Astrocyte (in vitro differentiated cells and primary cell): ENCODE results near the gene POLDIP3.
"Not testable (repeated sequence)": the region's sequence is repeated elsewhere in the genome, so short reads cannot be mapped to it uniquely, and the experiment has no call there.

ENCODE experiments used
- EZH2 ChIP-seq: IDR thresholded peaks from 2 replicates; pipeline ENCODE4 v1.6.1; 2012; ENCODE audit warnings: mild to moderate bottlenecking, low read length, inconsistent platforms; ENCODE audit not compliant: insufficient read depth
- TF ChIP-seq, protein P1 (sequence below): IDR thresholded peaks from 2 replicates; pipeline ENCODE4 v1.5.1; 2011; ENCODE audit warnings: low read depth, mild to moderate bottlenecking, inconsistent platforms, low read length, moderate library complexity; ENCODE audit not compliant: insufficient read depth

DNA sequence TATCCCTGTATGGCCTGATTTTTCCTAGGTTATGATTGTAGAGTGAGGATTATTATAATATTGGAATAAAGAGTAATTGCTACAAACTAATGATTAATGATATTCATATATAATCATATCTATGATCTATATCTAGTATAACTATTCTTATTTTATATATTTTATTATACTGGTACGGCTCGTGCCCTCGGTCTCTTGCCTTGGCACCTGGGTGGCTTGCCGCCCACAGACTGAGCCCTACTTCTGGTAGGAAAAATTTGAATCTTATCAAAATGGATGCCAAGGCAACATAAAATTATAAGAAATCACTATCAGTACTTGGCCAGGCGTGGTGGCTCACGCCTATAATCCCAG lies 62.4 kb downstream of the POLDIP3 start:
- TF ChIP-seq, protein P1, sequence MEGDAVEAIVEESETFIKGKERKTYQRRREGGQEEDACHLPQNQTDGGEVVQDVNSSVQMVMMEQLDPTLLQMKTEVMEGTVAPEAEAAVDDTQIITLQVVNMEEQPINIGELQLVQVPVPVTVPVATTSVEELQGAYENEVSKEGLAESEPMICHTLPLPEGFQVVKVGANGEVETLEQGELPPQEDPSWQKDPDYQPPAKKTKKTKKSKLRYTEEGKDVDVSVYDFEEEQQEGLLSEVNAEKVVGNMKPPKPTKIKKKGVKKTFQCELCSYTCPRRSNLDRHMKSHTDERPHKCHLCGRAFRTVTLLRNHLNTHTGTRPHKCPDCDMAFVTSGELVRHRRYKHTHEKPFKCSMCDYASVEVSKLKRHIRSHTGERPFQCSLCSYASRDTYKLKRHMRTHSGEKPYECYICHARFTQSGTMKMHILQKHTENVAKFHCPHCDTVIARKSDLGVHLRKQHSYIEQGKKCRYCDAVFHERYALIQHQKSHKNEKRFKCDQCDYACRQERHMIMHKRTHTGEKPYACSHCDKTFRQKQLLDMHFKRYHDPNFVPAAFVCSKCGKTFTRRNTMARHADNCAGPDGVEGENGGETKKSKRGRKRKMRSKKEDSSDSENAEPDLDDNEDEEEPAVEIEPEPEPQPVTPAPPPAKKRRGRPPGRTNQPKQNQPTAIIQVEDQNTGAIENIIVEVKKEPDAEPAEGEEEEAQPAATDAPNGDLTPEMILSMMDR = not testable (repeated sequence)
- TF ChIP-seq EZH2 = not testable (repeated sequence)
